H9 (cell line): ENCODE measurements around the gene CASP10. TPM values are rescaled to one million over a fixed set of nuclear protein-coding genes. Genes with fewer than 3 reads are reported as not detected.

Experiments
- DNase-seq: peaks from one replicate; pipeline ENCODE4 v3.0.0-alpha.2; 2017
- H2AFZ ChIP-seq: one replicate; pipeline ENCODE4 v1.6.1; 2013; ENCODE audit warnings: mild to moderate bottlenecking, low read length, control low read depth, moderate library complexity
- H2AK5ac ChIP-seq: 2 replicates; pipeline ENCODE4 v1.6.1; 2013; ENCODE audit warnings: low read length, control low read depth, mixed read lengths; ENCODE audit not compliant: insufficient read length
- H2BK120ac ChIP-seq: one replicate; pipeline ENCODE4 v1.6.1; 2013; ENCODE audit warnings: low read depth, mild to moderate bottlenecking, low read length, control low read depth, inconsistent platforms; ENCODE audit not compliant: poor library complexity, severe bottlenecking
- H2BK12ac ChIP-seq: 2 replicates; pipeline ENCODE4 v1.6.1; 2013; ENCODE audit warnings: low read length, control low read depth, mixed read lengths, low read depth; ENCODE audit not compliant: insufficient read length
- H2BK15ac ChIP-seq: 2 replicates; pipeline ENCODE4 v1.6.1; 2013; ENCODE audit warnings: low read depth, low read length, control low read depth
- H2BK20ac ChIP-seq: one replicate; pipeline ENCODE4 v1.6.1; 2013; ENCODE audit warnings: low read depth, mild to moderate bottlenecking, low read length, control low read depth, inconsistent platforms; ENCODE audit not compliant: poor library complexity, severe bottlenecking
- H2BK5ac ChIP-seq: 2 replicates; pipeline ENCODE4 v1.6.1; 2013; ENCODE audit warnings: low read length, control low read depth, mixed read lengths; ENCODE audit not compliant: insufficient read length
- H3K14ac ChIP-seq: 2 replicates; pipeline ENCODE4 v1.6.1; 2013; ENCODE audit warnings: low read length, control low read depth; ENCODE audit not compliant: insufficient read depth
- H3K18ac ChIP-seq: 2 replicates; pipeline ENCODE4 v1.6.1; 2013; ENCODE audit warnings: low read depth, mild to moderate bottlenecking, mixed read lengths, low read length, control low read depth; ENCODE audit not compliant: insufficient read length
- H3K23ac ChIP-seq: 2 replicates; pipeline ENCODE4 v1.6.1; 2013; ENCODE audit warnings: low read length, control low read depth, mixed read lengths, low read depth; ENCODE audit not compliant: insufficient read length
- H3K23me2 ChIP-seq: 2 replicates; pipeline ENCODE4 v1.6.1; 2013; ENCODE audit warnings: low read depth, mild to moderate bottlenecking, mixed read lengths, low read length, control low read depth; ENCODE audit not compliant: insufficient read length, poor library complexity, severe bottlenecking
- H3K27ac ChIP-seq: 2 replicates; pipeline ENCODE4 v1.5.1; 2013; ENCODE audit warnings: low read length, control low read depth, mixed read lengths, low read depth; ENCODE audit not compliant: insufficient read length
- H3K27me3 ChIP-seq: 2 replicates; pipeline ENCODE4 v1.6.1; 2013; ENCODE audit warnings: low read length, control low read depth, inconsistent platforms; ENCODE audit not compliant: insufficient read depth
- H3K4ac ChIP-seq: 2 replicates; pipeline ENCODE4 v1.6.1; 2013; ENCODE audit warnings: low read depth, mild to moderate bottlenecking, control low read depth, inconsistent platforms, low read length, moderate library complexity
- H3K4me1 ChIP-seq: 2 replicates; pipeline ENCODE4 v1.6.1; 2013; ENCODE audit warnings: low read length, control low read depth, inconsistent platforms; ENCODE audit not compliant: insufficient read depth
- H3K4me2 ChIP-seq: 2 replicates; pipeline ENCODE4 v1.6.1; 2013; ENCODE audit warnings: low read length, control low read depth, mixed read lengths; ENCODE audit not compliant: insufficient read length, insufficient read depth
- H3K56ac ChIP-seq: 2 replicates; pipeline ENCODE4 v1.6.1; 2013; ENCODE audit warnings: low read depth, mild to moderate bottlenecking, mixed read lengths, low read length, control low read depth; ENCODE audit not compliant: insufficient read length
- H3K79me1 ChIP-seq: 2 replicates; pipeline ENCODE4 v1.6.1; 2013; ENCODE audit warnings: low read depth, mild to moderate bottlenecking, moderate library complexity, low read length, control low read depth, inconsistent platforms; ENCODE audit not compliant: insufficient read depth, poor library complexity, severe bottlenecking
- H3K79me2 ChIP-seq: 2 replicates; pipeline ENCODE4 v1.6.1; 2013; ENCODE audit warnings: low read length, control low read depth, inconsistent platforms; ENCODE audit not compliant: insufficient read depth
- H3K9ac ChIP-seq: 2 replicates; pipeline ENCODE4 v1.6.1; 2013; ENCODE audit warnings: low read length, control low read depth, mixed read lengths; ENCODE audit not compliant: insufficient read length; ENCODE audit errors: extremely low read depth
- H3K9me3 ChIP-seq: one replicate; pipeline ENCODE4 v1.6.1; 2013; ENCODE audit warnings: low read depth, low read length, inconsistent platforms; ENCODE audit not compliant: control insufficient read depth
- H3T11ph ChIP-seq: one replicate; pipeline ENCODE4 v1.6.1; 2013; ENCODE audit warnings: mild to moderate bottlenecking, low read length, control low read depth, inconsistent platforms
- H4K20me1 ChIP-seq: one replicate; pipeline ENCODE4 v1.6.1; 2013; ENCODE audit not compliant: control insufficient read depth, insufficient read length, insufficient read depth
- H4K5ac ChIP-seq: 2 replicates; pipeline ENCODE4 v1.6.1; 2013; ENCODE audit warnings: low read depth, mild to moderate bottlenecking, mixed read lengths, low read length, control low read depth; ENCODE audit not compliant: insufficient read length
- H4K8ac ChIP-seq: replicated peaks from 2 replicates; pipeline ENCODE4 v1.6.1; 2013; ENCODE audit warnings: low read length, control low read depth, mixed read lengths, low read depth; ENCODE audit not compliant: insufficient read length
- H4K91ac ChIP-seq: 2 replicates; pipeline ENCODE4 v1.6.1; 2013; ENCODE audit warnings: low read depth, mild to moderate bottlenecking, moderate library complexity, mixed read lengths, low read length, control low read depth; ENCODE audit not compliant: insufficient read length
- H3K27ac Mint-ChIP-seq, 3 experiments: 2 replicates in 2 of 3; 3 replicates in 1 of 3; pipeline ENCODE4 v1.8.0; 2020 to 2021; ENCODE audit warnings: mixed read lengths in 3 of 3, mild to moderate bottlenecking in 1 of 3, moderate library complexity in 1 of 3
- H3K27me3 Mint-ChIP-seq: 2 replicates; pipeline ENCODE4 v1.8.0; 2021; ENCODE audit warnings: low read depth, mild to moderate bottlenecking, moderate library complexity, mixed read lengths
- H3K36me3 Mint-ChIP-seq, 3 experiments: 2 replicates in 2 of 3; 3 replicates in 1 of 3; pipeline ENCODE4 v1.8.0; 2020 to 2021; ENCODE audit warnings: low read depth in 3 of 3, mixed read lengths in 3 of 3; ENCODE audit not compliant: insufficient read depth in 1 of 3
- H3K4me1 Mint-ChIP-seq, 2 experiments: 2 replicates each; pipeline ENCODE4 v1.8.0; 2020; ENCODE audit warnings: mixed read lengths in 2 of 2
- H3K4me3 Mint-ChIP-seq, 2 experiments: 2 replicates in 1 of 2; 3 replicates in 1 of 2; pipeline ENCODE4 v1.8.0; 2020 to 2021; ENCODE audit warnings: mild to moderate bottlenecking in 2 of 2, mixed read lengths in 2 of 2, moderate library complexity in 1 of 2
- H3K9me3 Mint-ChIP-seq, 2 experiments: 2 replicates in 1 of 2; 3 replicates in 1 of 2; pipeline ENCODE4 v1.8.0; 2020; ENCODE audit warnings: mild to moderate bottlenecking in 2 of 2, mixed read lengths in 2 of 2, moderate library complexity in 1 of 2
- WGBS: extraction: QIAGEN DNeasy Blood & Tissue Kit; methylation state at CpG from one replicate; pipeline ENCODE4 v1.1.7; 2013; ENCODE audit warnings: missing lambda C conversion rate, low lambda C conversion rate, mixed read lengths; ENCODE audit not compliant: insufficient read length; ENCODE audit errors: extremely low coverage; 5-methylcytosine and 5-hydroxymethylcytosine counted together
- total RNA-seq: library from RNA; stranded (reverse); gene quantifications from 2 replicates; pipeline ENCODE4 v1.2.1, GENCODE V29; 2021
- TF ChIP-seq, protein P1 (sequence below): fragments of 200-600 bp; sonication (generic); conservative IDR thresholded peaks from 3 replicates; pipeline ENCODE4 v1.8.0; 2021; ENCODE audit warnings: antibody characterized with exemption, mild to moderate bottlenecking

The CASP10 gene
- total RNA-seq, 1 experiment from 2014 or later: 2.7 TPM

DNA sequence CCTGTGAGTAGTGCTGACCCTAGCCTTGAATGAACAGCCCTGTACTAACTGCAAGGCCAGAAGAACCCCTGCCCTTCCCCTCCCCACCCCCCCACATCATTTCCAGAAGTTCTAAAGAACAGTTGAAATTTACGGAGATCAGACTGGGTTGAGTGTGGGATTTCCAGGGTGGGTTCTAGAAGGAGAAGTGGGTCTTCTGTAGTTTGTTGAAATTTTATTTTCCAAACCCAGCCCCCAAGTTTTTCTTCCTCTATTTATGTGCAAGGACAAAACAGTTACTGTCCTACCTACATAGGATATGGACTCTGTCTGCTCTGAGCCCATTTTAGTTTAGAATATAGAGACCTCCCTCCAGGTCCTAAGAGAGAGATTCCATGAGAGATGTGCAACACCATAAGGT is 26.3 kb upstream of the CASP10 start:
- WGBS: no CpG with 5 or more reads among the region's 1 CpG
- H2BK20ac ChIP-seq: no peak overlapping the region
- no peak overlapping the region for H4K5ac ChIP-seq
- no peak for DNase-seq
- no peak overlapping the region for H3K4ac ChIP-seq
- no peak overlapping the region for H3K14ac ChIP-seq
- H3K9me3 ChIP-seq: no peaks in the 10 kb centered on the region
- no peak overlapping the region for H2BK12ac ChIP-seq
- Mint-ChIP-seq H3K9me3 (no peaks in the 10 kb centered on the region), H3K4me1 (peaks cover 11 to 12% of the 10 kb centered on the region in 2 experiments), H3K27ac (no peak overlapping the region), H3K4me3 (no peak overlapping the region), H3K36me3 (no peaks in the 10 kb centered on the region), H3K27me3 (no peaks in the 10 kb centered on the region)
- H3K79me2 ChIP-seq: no peaks in the 10 kb centered on the region
- H2BK5ac ChIP-seq: no peak overlapping the region
- H2AK5ac ChIP-seq: no peak overlapping the region
- H4K20me1 ChIP-seq: no peaks in the 10 kb centered on the region
- no peaks in the 10 kb centered on the region for H3K23me2 ChIP-seq
- H2AFZ ChIP-seq: no peak overlapping the region
- H3K27me3 ChIP-seq: no peaks in the 10 kb centered on the region
- H4K8ac ChIP-seq: no peak overlapping the region
- no peak overlapping the region for H2BK15ac ChIP-seq
- no peak overlapping the region for H3K18ac ChIP-seq
- H3T11ph ChIP-seq: no peak overlapping the region
- H3K79me1 ChIP-seq: no peaks in the 10 kb centered on the region
- H3K23ac ChIP-seq: no peak overlapping the region
- no peak overlapping the region for H3K56ac ChIP-seq
- H3K27ac ChIP-seq: no peak overlapping the region
- H3K4me2 ChIP-seq: no peak overlapping the region
- no peak overlapping the region for H4K91ac ChIP-seq
- TF ChIP-seq, protein P1, sequence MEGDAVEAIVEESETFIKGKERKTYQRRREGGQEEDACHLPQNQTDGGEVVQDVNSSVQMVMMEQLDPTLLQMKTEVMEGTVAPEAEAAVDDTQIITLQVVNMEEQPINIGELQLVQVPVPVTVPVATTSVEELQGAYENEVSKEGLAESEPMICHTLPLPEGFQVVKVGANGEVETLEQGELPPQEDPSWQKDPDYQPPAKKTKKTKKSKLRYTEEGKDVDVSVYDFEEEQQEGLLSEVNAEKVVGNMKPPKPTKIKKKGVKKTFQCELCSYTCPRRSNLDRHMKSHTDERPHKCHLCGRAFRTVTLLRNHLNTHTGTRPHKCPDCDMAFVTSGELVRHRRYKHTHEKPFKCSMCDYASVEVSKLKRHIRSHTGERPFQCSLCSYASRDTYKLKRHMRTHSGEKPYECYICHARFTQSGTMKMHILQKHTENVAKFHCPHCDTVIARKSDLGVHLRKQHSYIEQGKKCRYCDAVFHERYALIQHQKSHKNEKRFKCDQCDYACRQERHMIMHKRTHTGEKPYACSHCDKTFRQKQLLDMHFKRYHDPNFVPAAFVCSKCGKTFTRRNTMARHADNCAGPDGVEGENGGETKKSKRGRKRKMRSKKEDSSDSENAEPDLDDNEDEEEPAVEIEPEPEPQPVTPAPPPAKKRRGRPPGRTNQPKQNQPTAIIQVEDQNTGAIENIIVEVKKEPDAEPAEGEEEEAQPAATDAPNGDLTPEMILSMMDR: no peak
- no peak overlapping the region for H3K9ac ChIP-seq
- H2BK120ac ChIP-seq: no peak overlapping the region
- peaks cover 4% of the 10 kb centered on the region; the same call in 1 of the 2 replicates for H3K4me1 ChIP-seq
